ENCODE measurements around the gene RTP3.

DNA sequence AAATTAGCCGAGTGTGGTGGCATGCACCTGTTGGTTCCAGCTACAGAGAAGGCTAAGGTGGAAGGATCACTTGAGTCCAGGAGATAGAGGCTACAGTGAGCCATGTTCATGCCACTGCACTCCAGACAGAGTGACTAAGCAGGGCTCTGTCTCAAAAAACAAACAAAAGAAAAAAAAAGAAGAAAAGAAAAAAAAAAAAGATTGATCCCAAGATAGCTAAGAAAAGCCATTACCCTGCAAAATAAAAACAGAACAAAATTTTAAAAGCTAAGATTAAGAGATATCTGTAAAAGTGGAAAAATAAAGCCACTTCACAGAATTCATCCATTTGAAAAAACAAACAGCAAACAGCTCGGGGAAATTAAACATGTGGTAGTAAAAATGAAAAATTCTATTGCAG, 44.6 kb downstream of the RTP3 start:
- TF ChIP-seq EP300 (IDR thresholded peaks at IDR 0.05), result no peak
- TF ChIP-seq, protein P1, sequence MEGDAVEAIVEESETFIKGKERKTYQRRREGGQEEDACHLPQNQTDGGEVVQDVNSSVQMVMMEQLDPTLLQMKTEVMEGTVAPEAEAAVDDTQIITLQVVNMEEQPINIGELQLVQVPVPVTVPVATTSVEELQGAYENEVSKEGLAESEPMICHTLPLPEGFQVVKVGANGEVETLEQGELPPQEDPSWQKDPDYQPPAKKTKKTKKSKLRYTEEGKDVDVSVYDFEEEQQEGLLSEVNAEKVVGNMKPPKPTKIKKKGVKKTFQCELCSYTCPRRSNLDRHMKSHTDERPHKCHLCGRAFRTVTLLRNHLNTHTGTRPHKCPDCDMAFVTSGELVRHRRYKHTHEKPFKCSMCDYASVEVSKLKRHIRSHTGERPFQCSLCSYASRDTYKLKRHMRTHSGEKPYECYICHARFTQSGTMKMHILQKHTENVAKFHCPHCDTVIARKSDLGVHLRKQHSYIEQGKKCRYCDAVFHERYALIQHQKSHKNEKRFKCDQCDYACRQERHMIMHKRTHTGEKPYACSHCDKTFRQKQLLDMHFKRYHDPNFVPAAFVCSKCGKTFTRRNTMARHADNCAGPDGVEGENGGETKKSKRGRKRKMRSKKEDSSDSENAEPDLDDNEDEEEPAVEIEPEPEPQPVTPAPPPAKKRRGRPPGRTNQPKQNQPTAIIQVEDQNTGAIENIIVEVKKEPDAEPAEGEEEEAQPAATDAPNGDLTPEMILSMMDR (IDR thresholded peaks at IDR 0.05), result no peak

Measured in sigmoid colon (tissue), 4 donors.